ENCODE measurements around the gene HIGD2A. TPM values are rescaled to one million over a fixed set of nuclear protein-coding genes. Genes with fewer than 3 reads are reported as not detected.

The HIGD2A gene
- total RNA-seq, 1 experiment from 2014 or later, result 133 TPM

GRCh38 chr5:176397736-176398420, 9.3 kb downstream of the HIGD2A start:
- no TSS peak for BruUV-seq (replicated peaks)
- intact Hi-C loops (cut with micrococcal nuclease; ENCODE audit: unreplicated experiment), result no loop called here
- ChIA-PET POLR2A (ENCODE audit: unreplicated experiment) (no interaction called here), CTCF (no interaction called here)
- Histone ChIP-seq H4K20me1 (ENCODE audit: insufficient read depth) (peaks cover 3% of the 10 kb centered on the region; the same call in 1 of the 2 replicates), H3K27ac (no peak overlapping the region), H3K36me3 (ENCODE audit: low read depth) (no peaks in the 10 kb centered on the region), H3K79me2 (ENCODE audit: low read depth) (no peaks in the 10 kb centered on the region), H3F3A (ENCODE audit: insufficient read depth, low read depth) (peaks cover 5% of the 10 kb centered on the region; the same call in 1 of the 2 replicates), H3K9me2 (ENCODE audit: insufficient read depth) (no peaks in the 10 kb centered on the region), H2AFZ (no peak overlapping the region), H3K9me3 (ENCODE audit: insufficient read depth, low read depth) (no peaks in the 10 kb centered on the region), H3K4me3 (no peak overlapping the region), H3K4me2 (no peak overlapping the region), H3K27me3 (ENCODE audit: insufficient read depth, low read depth) (no peaks in the 10 kb centered on the region), H3K4me1 (replicated peaks; ENCODE audit: insufficient read depth) (no peaks in the 10 kb centered on the region)
- no peak for DNase-seq
- no peak for TF ChIP-seq EZH2 (IDR thresholded peaks at IDR 0.05; ENCODE audit: low read depth)
- no peak for TF ChIP-seq CTCF (conservative IDR thresholded peaks at IDR 0.05)

GRCh38 chr5:176400382-176401156, 12.0 kb downstream of the HIGD2A start:
- no peak for TF ChIP-seq CTCF (conservative IDR thresholded peaks at IDR 0.05)
- TF ChIP-seq EZH2 (IDR thresholded peaks at IDR 0.05; ENCODE audit: low read depth), result no peak
- no peaks in the 10 kb centered on the region for H3K36me3 ChIP-seq (ENCODE audit: low read depth)
- peaks cover 5% of the 10 kb centered on the region; the same call in 1 of the 2 replicates for H3F3A ChIP-seq (ENCODE audit: insufficient read depth, low read depth)
- H3K9me2 ChIP-seq (ENCODE audit: insufficient read depth), result no peaks in the 10 kb centered on the region
- CTCF ChIA-PET, result interaction anchor here (1.1 kb wide), 1 partner anchor 10 kb away, joined by 5 read pairs; no protein-coding TSS in a partner anchor
- peaks cover 8% of the 10 kb centered on the region; the same call in 1 of the 2 replicates for H4K20me1 ChIP-seq (ENCODE audit: insufficient read depth)
- POLR2A ChIA-PET (ENCODE audit: unreplicated experiment), result no interaction called here
- intact Hi-C loops (cut with micrococcal nuclease; ENCODE audit: unreplicated experiment), result no loop called here
- 0 out of 2 replicates have a peak, but pooled peaks cover 3% of the 10 kb centered on the region for H3K79me2 ChIP-seq (ENCODE audit: low read depth)
- no peak overlapping the region for H3K4me2 ChIP-seq
- no peaks in the 10 kb centered on the region for H3K27me3 ChIP-seq (ENCODE audit: insufficient read depth, low read depth)
- H3K27ac ChIP-seq, result no peak overlapping the region
- H3K4me3 ChIP-seq, result no peak overlapping the region
- no peaks in the 10 kb centered on the region for H3K9me3 ChIP-seq (ENCODE audit: insufficient read depth, low read depth)
- BruUV-seq (replicated peaks), result no TSS peak
- no peak overlapping the region for H2AFZ ChIP-seq
- 0 out of 2 replicates have a peak, but pooled peaks cover 8% of the 10 kb centered on the region for H3K4me1 ChIP-seq (replicated peaks; ENCODE audit: insufficient read depth)
- peak; percentile 29 to 62 for DNase-seq

DNA sequence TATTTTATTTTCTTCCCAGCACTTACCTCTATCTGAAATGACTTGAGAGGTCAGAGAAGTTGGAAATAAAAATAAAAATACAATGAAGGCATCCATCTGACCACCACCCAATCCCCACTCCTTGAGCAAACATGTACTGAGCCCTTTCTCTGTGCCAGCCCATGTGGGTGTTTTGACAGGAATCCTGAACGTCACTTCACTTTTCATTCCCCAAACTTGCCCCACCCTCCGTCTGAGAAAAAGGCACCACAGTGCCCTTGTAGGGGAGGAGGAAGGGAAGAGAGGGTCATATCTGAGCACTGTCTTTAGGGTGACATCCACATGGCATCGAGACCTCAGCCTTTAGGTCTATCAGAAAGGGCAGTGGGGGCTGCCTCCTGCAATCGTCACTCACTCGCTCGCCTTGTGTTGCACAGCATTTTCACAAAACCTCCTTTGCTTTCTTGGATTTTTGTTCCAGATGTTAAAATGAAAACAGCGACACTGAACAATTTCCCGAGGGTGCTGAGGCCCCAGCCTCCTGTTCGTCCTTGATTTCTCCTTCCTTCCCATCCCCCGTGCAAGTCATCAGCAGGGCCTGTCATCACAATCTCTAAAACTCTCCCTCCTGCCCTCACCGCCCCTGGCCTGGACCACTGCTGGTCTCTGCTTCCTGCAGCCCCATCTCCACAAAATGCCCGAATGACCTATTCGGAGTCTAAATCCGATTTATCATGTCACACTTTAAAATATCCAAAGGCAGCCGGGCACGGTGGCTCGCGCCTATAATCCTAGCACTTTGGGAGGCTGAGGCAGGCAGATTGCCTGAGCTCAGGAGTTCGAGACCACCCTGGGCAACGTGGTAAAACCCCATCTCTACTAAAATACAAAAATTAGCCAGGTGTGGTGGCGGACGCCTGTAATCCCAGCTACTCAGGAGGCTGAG, 13.0 kb downstream of the HIGD2A start:
- Histone ChIP-seq H3K36me3 (ENCODE audit: low read depth) (no peaks in the 10 kb centered on the region), H3K4me2 (no peak overlapping the region), H3K27ac (no peak overlapping the region), H3K4me3 (no peak overlapping the region), H2AFZ (no peak overlapping the region), H3K79me2 (ENCODE audit: low read depth) (0 out of 2 replicates have a peak, but pooled peaks cover 3% of the 10 kb centered on the region), H4K20me1 (ENCODE audit: insufficient read depth) (peaks cover 8% of the 10 kb centered on the region; the same call in 1 of the 2 replicates), H3K9me2 (ENCODE audit: insufficient read depth) (no peaks in the 10 kb centered on the region), H3K27me3 (ENCODE audit: insufficient read depth, low read depth) (no peaks in the 10 kb centered on the region), H3K9me3 (ENCODE audit: insufficient read depth, low read depth) (no peaks in the 10 kb centered on the region), H3F3A (ENCODE audit: insufficient read depth, low read depth) (peaks cover 5% of the 10 kb centered on the region; the same call in 1 of the 2 replicates), H3K4me1 (replicated peaks; ENCODE audit: insufficient read depth) (0 out of 2 replicates have a peak, but pooled peaks cover 8% of the 10 kb centered on the region)
- ChIA-PET POLR2A (ENCODE audit: unreplicated experiment) (no interaction called here), CTCF (interaction anchor here (1.1 kb wide), 1 partner anchor 9 kb away, joined by 5 read pairs; no protein-coding TSS in a partner anchor)
- DNase-seq, result peak in 1 of 2 experiments; percentile 31
- no peak for TF ChIP-seq EZH2 (IDR thresholded peaks at IDR 0.05; ENCODE audit: low read depth)
- no peak for TF ChIP-seq CTCF (conservative IDR thresholded peaks at IDR 0.05)
- no TSS peak for BruUV-seq (replicated peaks)
- intact Hi-C loops (cut with micrococcal nuclease; ENCODE audit: unreplicated experiment), result no loop called here
